Choroid plexus epithelial cell (primary cell): ENCODE measurements around the gene FSTL4.

ENCODE experiments used
- DNase-seq: peaks from one replicate; pipeline ENCODE4 v3.0.0-alpha.2; 2010; ENCODE audit warnings: low read depth
- H3K4me3 ChIP-seq: 2 replicates; pipeline ENCODE4 v1.5.1; 2011; ENCODE audit warnings: low read depth, mild to moderate bottlenecking, control low read depth, low read length, moderate library complexity
- TF ChIP-seq, protein P1 (sequence below): conservative IDR thresholded peaks from 2 replicates; pipeline ENCODE4 v1.5.1; 2011; ENCODE audit warnings: low read depth, mild to moderate bottlenecking, control low read depth, inconsistent platforms, low read length, moderate library complexity

The FSTL4 gene

DNA sequence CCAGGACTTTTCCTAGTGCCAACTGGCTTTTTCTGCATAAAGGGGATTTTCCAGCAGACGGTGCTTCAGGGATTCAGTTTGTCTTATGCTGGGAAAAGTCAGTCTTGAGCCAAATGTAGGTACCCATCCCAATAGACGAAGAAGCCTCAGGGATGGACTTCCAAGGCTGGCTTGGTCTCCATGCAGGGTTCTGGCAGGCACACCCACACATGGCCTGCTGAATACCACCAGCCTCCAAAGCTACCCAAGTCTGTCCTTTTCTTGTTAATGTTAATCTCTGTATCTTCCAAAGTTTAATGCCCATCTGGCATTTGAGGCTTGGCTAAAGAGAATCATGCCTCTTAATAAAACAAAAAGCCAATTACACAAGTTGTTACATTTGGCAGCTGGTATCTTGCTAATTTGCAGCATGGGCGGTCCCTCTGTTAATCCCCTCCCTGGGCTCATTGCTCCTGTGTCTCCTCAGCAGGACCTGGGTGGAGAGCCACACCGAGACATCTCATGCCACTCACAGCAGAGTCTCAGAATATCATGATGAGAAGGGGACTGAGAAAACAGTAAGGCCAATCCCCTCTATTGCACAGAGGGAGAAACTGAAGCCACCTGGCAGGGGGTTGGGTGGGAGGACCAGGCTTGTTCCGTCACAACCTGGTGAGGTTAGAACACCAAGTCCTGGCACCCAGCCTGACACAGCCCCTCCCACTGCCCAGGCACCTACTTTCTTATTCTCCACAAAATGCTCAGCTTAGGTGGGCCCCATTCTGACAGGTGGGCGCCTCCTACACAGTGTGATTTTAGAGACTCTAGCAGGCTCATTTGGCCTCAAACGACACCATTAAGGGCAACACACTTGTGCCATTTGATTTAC, 243.2 kb downstream of the FSTL4 start:
- no peak for DNase-seq
- no peak overlapping the region for H3K4me3 ChIP-seq
- TF ChIP-seq, protein P1, sequence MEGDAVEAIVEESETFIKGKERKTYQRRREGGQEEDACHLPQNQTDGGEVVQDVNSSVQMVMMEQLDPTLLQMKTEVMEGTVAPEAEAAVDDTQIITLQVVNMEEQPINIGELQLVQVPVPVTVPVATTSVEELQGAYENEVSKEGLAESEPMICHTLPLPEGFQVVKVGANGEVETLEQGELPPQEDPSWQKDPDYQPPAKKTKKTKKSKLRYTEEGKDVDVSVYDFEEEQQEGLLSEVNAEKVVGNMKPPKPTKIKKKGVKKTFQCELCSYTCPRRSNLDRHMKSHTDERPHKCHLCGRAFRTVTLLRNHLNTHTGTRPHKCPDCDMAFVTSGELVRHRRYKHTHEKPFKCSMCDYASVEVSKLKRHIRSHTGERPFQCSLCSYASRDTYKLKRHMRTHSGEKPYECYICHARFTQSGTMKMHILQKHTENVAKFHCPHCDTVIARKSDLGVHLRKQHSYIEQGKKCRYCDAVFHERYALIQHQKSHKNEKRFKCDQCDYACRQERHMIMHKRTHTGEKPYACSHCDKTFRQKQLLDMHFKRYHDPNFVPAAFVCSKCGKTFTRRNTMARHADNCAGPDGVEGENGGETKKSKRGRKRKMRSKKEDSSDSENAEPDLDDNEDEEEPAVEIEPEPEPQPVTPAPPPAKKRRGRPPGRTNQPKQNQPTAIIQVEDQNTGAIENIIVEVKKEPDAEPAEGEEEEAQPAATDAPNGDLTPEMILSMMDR = no peak

DNA sequence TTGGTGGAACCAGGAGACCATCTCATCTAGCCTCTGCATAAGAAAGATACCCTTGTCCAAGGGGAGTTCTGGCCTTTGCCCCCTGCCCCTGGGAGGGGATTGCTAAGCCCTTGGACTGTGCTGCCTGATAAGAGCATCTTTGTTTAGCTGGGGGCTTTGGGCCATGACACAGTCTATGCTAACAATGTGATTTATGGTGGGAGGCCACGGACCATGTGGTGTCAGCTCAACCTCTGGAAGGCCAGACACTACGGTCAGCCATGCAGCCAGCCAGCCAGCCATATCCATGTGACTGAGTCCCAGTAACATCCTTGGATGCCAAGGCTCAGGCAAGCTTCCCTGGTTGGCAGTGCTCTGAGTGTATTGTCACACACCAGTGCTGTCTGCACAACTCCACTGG, 244.4 kb downstream of the FSTL4 start:
- TF ChIP-seq, protein P1 = no peak
- DNase-seq = no peak
- H3K4me3 ChIP-seq = no peak overlapping the region

DNA sequence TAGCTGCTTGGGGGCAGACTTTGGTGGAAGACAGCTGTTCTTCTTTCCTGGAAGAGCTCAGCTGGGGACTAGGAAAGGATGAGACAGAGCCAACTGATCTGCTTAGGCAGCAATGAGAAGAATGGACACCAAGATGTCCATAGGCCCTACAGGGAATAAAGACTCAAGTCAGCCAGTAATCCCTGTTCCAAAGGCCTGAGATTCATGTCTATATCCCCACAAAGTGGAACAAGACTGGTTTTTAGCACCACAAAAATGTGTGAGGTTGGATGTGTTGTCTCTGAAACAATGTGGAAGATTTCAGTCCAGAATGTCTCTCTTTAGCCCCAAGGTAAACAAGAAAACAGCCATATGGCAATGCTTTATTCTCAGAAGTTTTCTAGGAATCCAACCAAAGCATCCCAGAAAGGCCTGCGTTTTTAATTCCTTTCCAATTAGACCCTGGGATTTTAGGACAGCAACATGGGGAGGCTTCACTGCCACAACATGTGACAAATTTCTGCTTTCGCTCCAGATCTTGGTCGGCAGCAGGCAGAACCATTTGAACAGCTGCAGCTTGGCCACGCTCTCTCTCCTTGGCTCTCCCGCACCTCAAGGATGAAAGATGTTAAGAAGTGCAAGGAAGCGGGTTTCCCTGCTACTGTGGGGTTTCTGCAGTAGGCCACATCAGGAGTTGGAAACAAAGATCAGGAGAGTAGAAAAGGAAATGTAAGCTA, 245.1 kb downstream of the FSTL4 start:
- TF ChIP-seq, protein P1 = no peak
- H3K4me3 ChIP-seq = no peak overlapping the region
- DNase-seq = no peak

DNA sequence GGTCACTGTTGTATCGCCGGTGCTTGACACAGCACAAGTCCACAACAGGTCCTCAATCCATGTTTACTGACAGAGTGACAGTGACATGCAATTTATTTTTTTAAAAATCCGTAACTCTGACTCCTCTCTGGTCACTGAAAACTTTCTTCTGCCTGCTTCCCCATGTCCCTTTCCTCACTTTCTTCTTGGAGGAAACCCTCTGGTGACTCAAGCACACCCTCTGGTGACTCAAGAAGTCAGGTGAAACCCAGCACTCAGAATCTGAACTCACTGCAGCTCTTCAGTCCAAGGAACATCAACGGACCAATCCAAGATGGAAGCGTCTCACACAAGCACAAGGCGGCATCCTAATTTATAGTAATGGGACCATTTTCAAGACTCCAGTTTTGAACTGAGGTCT, 245.9 kb downstream of the FSTL4 start:
- no peak overlapping the region for H3K4me3 ChIP-seq
- TF ChIP-seq, protein P1 = peak; percentile 4
- DNase-seq = peak; percentile 3

DNA sequence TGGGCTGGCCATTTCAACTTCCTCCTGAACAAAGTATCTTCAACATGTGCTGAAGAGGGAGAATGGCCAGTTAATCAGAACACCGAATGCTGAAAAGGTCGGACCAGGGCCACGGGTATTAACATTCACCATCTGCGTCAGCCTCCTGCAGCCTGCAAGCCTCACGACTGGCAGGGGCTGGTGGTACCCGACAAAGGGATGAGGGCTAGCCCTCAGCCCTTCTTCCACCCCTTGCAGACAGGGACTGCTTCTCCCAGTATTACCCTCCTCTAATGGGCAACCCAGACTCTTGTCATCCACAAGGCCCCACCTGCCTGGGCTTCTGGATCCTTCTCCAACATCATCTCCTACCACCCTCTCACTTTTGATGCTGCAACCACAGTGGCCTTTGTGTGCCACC, 246.6 kb downstream of the FSTL4 start:
- H3K4me3 ChIP-seq = no peak overlapping the region
- TF ChIP-seq, protein P1 = no peak
- DNase-seq = no peak

DNA sequence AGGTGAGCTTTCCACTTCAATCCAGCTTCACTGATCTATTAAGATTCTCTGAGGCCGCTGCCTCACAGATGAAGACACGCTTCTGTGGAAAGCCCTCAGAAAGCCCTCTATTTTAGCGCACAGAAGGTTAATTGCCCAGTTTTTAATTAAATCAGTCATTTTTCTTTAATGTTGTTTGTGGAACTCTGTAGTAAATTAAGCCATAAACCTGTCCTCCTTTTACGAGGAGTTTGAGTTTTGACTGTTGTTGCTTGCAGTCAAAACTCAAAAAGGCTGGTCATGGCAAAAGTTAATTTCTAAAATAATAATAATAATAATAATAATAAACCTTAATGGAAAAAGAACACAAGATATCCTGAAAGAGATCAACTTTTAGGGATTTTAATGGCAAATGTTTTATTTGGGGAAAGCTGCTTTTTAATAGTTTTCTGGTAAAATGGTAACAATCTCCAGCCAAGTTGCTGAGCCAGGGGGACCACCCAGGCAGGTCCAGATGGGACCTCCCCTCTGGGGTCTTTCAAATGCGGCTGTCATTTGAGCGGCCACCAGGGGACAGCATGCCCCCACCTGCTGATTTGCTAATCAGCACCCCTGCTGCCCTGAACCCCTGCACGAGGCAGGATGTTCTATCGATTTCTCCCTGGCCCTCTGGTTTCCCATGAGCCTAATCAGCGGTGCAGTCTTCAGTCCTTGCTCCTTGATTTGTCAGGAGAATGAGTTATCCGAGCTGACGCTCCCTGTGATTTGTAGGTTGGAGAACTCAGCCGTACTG, 247.2 kb downstream of the FSTL4 start:
- no peak overlapping the region for H3K4me3 ChIP-seq
- TF ChIP-seq, protein P1 = peak; percentile 30
- DNase-seq = no peak
